Naive thymus-derived CD4-positive, alpha-beta T cell (primary cell): ENCODE data around the gene ANO4. TPM values are rescaled to one million over a fixed set of nuclear protein-coding genes. Genes with fewer than 3 reads are reported as not detected.

Source experiments
- ATAC-seq: fragments of 150-1000 bp; cut with Tn5 transposase; 2 replicates; pipeline ENCODE4 v1.10.0; 2021; ENCODE audit warnings: mild to moderate bottlenecking, moderate library complexity
- CTCF ChIA-PET: fragments of 350-600 bp; sonication (Branson Sonifier 250); formaldehyde crosslinking; loops from one replicate; lab custom pipeline; 2021; ENCODE audit warnings: antibody characterized with exemption; lab: Charles Lee
- POLR2A ChIA-PET: fragments of 350-600 bp; sonication (Branson Sonifier 250); formaldehyde crosslinking; loops from one replicate; lab custom pipeline; 2021; ENCODE audit warnings: antibody characterized with exemption, inconsistent platforms; lab: Charles Lee
- DNase-seq, 9 donors: peaks; one replicate each; pipeline versions ENCODE4 v3.0.0 to v3.0.0-alpha.2; 2020 to 2022; ENCODE audit warnings: mixed read lengths in 1 of 9
- H3K27ac ChIP-seq: one replicate; pipeline ENCODE4 v1.7.0; 2013; ENCODE audit warnings: mild to moderate bottlenecking, low read depth, low read length, moderate library complexity
- H3K27me3 ChIP-seq, 2 donors: one replicate each; pipeline ENCODE4 v1.7.0; 2013; ENCODE audit warnings: low read length in 2 of 2, mild to moderate bottlenecking in 2 of 2, moderate library complexity in 2 of 2; ENCODE audit not compliant: control insufficient read depth in 2 of 2, insufficient read depth in 2 of 2
- H3K36me3 ChIP-seq, 3 experiments: 1 replicate in 2 of 3; 2 replicates in 1 of 3; pipeline ENCODE4 v1.7.0; 2013; ENCODE audit warnings: low read length in 3 of 3, mild to moderate bottlenecking in 3 of 3, moderate library complexity in 1 of 3; ENCODE audit not compliant: insufficient read depth in 3 of 3, control insufficient read depth in 2 of 3
- H3K4me1 ChIP-seq, 2 donors: one replicate each; pipeline ENCODE4 v1.7.0; 2013; ENCODE audit warnings: low read length in 2 of 2, mild to moderate bottlenecking in 2 of 2, moderate library complexity in 1 of 2; ENCODE audit not compliant: control insufficient read depth in 2 of 2, insufficient read depth in 2 of 2
- H3K4me3 ChIP-seq: 2 replicates; pipeline ENCODE4 v1.7.0; 2013; ENCODE audit warnings: mild to moderate bottlenecking, low read length
- H3K9me3 ChIP-seq, 3 experiments: 1 replicate in 2 of 3; 2 replicates in 1 of 3; pipeline ENCODE4 v1.7.0; 2013; ENCODE audit warnings: low read length in 3 of 3; ENCODE audit not compliant: control insufficient read depth in 2 of 3
- H3K27ac Mint-ChIP-seq, 9 donors: one replicate each; pipeline ENCODE4 v1.8.0; 2020 to 2022; ENCODE audit warnings: mixed read lengths in 9 of 9, mild to moderate bottlenecking in 8 of 9, moderate library complexity in 5 of 9, inconsistent platforms in 2 of 9
- H3K27me3 Mint-ChIP-seq, 5 donors: one replicate each; pipeline ENCODE4 v1.8.0; 2021 to 2022; ENCODE audit warnings: mixed read lengths in 5 of 5, mild to moderate bottlenecking in 1 of 5
- H3K36me3 Mint-ChIP-seq, 5 donors: one replicate each; pipeline ENCODE4 v1.8.0; 2020 to 2022; ENCODE audit warnings: mixed read lengths in 5 of 5, mild to moderate bottlenecking in 3 of 5, inconsistent platforms in 1 of 5
- H3K4me1 Mint-ChIP-seq, 7 donors: one replicate each; pipeline ENCODE4 v1.8.0; 2020 to 2022; ENCODE audit warnings: mixed read lengths in 7 of 7, mild to moderate bottlenecking in 3 of 7, inconsistent platforms in 1 of 7
- H3K4me3 Mint-ChIP-seq, 10 donors: one replicate each; pipeline ENCODE4 v1.8.0; 2020 to 2022; ENCODE audit warnings: mild to moderate bottlenecking in 10 of 10, mixed read lengths in 10 of 10, moderate library complexity in 6 of 10, inconsistent platforms in 2 of 10
- H3K9me3 Mint-ChIP-seq, 11 donors: one replicate each; pipeline ENCODE4 v1.8.0; 2020 to 2022; ENCODE audit warnings: mixed read lengths in 11 of 11, mild to moderate bottlenecking in 4 of 11, inconsistent platforms in 1 of 11, moderate library complexity in 1 of 11
- intact Hi-C, 2 donors: fragments of 100-400 bp; cut with micrococcal nuclease; formaldehyde crosslinking; loops; one replicate each; pipeline ENCODE4 v1.15.1; 2023
- polyA plus RNA-seq, 2 donors: library from polyadenylated mRNA; unstranded; fragments of 300-500 nt; fragmentation: Illumina TruSeq; gene quantifications; one replicate each; pipeline ENCODE4 v1.2.3, GENCODE V29; 2021
- total RNA-seq, 6 experiments: library from RNA in 5 of 6; stranded (reverse) in 5 of 6; gene quantifications; 1 replicate in 5 of 6; 2 replicates in 1 of 6; pipeline ENCODE4 v1.2.3 and lab custom pipeline; 2021 to 2026

Gene ANO4
- total and polyA plus RNA-seq, 7 experiments from 2014 or later, result not detected

DNA sequence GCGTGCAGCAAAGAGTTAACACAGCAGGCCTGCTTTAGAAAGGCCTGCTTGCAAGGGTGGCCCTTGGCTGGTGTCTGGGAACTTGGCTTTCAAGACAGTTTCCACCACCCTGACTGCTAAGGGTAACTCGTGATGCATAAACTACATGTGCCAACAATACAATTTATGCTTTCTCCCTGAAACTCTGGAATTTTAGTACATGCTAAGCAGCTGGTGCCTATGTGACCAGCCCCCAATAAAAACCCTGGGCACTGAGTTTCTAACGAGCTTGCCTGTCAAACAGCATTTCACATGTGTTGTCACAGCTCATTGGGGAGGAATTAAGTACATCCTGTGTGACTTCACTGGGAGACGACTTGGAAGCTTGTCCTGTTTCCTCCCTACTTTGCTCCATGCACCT lies 282.3 kb downstream of the ANO4 start:
- Histone ChIP-seq H3K27me3 (no peaks in the 10 kb centered on the region), H3K27ac (no peak overlapping the region), H3K9me3 (no peaks in the 10 kb centered on the region), H3K4me1 (no peaks in the 10 kb centered on the region), H3K36me3 (no peaks in the 10 kb centered on the region), H3K4me3 (no peak overlapping the region)
- H3K9me3 Mint-ChIP-seq, result peaks cover 0 to 10% (median 0%) of the 10 kb centered on the region in 11 donors
- no peaks in the 10 kb centered on the region for H3K36me3 Mint-ChIP-seq
- peaks cover 0 to 20% (median 0%) of the 10 kb centered on the region in 7 donors for H3K4me1 Mint-ChIP-seq
- no peak overlapping the region for H3K4me3 Mint-ChIP-seq
- ChIA-PET POLR2A (no interaction called here), CTCF (no interaction called here)
- no peaks in the 10 kb centered on the region for H3K27me3 Mint-ChIP-seq
- H3K27ac Mint-ChIP-seq, result no peak overlapping the region
- intact Hi-C loops, result no loop called here
- ATAC-seq (no peak), DNase-seq (no peak)

DNA sequence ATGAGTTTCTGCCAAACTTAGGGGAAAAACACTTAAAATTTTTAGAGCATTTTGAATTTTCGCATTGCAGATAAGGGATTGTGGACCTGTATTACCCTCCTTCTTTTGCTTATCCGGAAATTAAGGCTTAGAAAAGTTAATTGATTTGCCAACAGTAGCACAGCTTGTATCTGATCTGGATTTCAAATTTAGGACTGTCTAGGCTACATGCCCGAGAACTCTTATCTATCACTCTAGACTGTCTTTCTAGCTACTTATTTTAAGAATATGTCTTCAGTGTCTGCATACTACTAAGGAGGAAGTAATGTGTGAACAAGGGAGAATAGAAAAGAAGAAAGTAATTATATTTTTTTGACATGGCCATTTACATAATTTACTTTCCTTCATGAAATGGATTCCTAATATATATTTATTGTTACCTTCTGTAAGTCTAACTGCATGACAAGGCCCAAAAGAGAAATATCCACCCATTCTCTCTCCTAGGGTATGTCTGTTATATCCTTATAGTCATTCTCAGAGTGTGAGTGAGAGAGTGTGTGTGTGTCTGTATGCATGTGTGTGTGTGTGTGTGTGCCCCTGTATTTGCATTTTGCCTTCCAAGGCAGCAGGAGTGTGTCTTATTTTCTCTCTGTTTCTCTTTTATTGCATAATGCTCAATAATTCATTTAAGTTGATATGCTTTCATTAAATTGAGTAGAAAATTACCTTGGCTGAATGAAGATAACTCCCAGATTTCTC lies 283.4 kb downstream of the ANO4 start:
- ChIA-PET POLR2A (no interaction called here), CTCF (no interaction called here)
- Mint-ChIP-seq H3K27me3 (peaks cover 0 to 7% (median 2%) of the 10 kb centered on the region in 5 donors), H3K9me3 (peaks cover 0 to 9% (median 4%) of the 10 kb centered on the region in 11 donors), H3K4me3 (no peak overlapping the region), H3K27ac (no peak overlapping the region), H3K4me1 (peaks cover 0 to 20% (median 0%) of the 10 kb centered on the region in 7 donors), H3K36me3 (peaks cover 0 to 4% (median 0%) of the 10 kb centered on the region in 5 donors)
- ATAC-seq (no peak), DNase-seq (no peak)
- Histone ChIP-seq H3K9me3 (no peaks in the 10 kb centered on the region), H3K4me1 (no peaks in the 10 kb centered on the region), H3K4me3 (no peak overlapping the region), H3K27ac (no peak overlapping the region), H3K36me3 (no peaks in the 10 kb centered on the region), H3K27me3 (no peaks in the 10 kb centered on the region)
- intact Hi-C loops, result no loop called here

DNA sequence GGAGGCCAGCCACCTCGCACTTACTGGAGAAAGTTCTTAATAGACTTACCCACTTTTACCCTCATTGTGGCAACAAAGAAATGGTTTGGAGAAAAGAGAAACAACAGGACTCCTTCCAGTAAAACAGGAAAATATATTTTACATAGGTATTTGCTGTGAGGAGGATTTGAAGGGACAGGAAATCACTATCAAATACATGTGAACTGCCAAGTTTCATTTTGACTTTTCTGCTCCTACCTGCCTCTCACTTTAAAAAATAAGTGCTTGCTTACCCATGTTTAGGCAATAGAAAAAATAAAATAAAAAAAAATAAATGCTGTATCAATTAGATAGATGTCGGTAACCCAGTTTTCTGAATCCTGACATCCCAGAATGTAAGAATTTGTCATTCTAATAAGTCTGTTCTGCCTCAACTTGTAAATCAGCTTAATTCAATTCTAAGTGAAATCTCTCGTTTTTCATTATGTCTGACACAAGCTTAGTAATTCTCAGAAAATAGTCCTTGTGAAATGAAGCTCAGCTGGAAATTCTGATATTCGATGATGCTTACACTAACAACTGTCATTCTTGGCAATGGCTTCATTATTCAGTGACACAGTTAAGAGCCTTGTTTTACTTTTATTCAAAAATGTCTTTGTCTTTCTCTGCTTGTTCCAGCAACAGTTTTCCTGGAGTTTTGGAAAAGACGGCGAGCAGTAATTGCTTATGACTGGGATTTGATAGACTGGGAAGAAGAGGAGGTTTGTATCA lies 284.1 kb downstream of the ANO4 start:
- CTCF ChIA-PET, result interaction anchor here (0.6 kb wide), 1 partner anchor 1768 kb away, joined by 3 read pairs; no protein-coding TSS in a partner anchor
- intact Hi-C loops, result no loop called here
- DNase-seq (no peak), ATAC-seq (no peak)
- Mint-ChIP-seq H3K27ac (no peak overlapping the region), H3K4me3 (no peak overlapping the region), H3K36me3 (peaks cover 0 to 4% (median 0%) of the 10 kb centered on the region in 5 donors), H3K9me3 (peaks cover 0 to 7% (median 2%) of the 10 kb centered on the region in 11 donors), H3K4me1 (peaks cover 0 to 20% (median 0%) of the 10 kb centered on the region in 7 donors), H3K27me3 (peaks cover 0 to 7% (median 4%) of the 10 kb centered on the region in 5 donors)
- POLR2A ChIA-PET, result no interaction called here
- no peak overlapping the region for H3K27ac ChIP-seq
- H3K4me3 ChIP-seq, result no peak overlapping the region
- H3K4me1 ChIP-seq, result no peaks in the 10 kb centered on the region
- H3K27me3 ChIP-seq, result no peaks in the 10 kb centered on the region
- H3K9me3 ChIP-seq, result no peaks in the 10 kb centered on the region
- H3K36me3 ChIP-seq, result no peaks in the 10 kb centered on the region

DNA sequence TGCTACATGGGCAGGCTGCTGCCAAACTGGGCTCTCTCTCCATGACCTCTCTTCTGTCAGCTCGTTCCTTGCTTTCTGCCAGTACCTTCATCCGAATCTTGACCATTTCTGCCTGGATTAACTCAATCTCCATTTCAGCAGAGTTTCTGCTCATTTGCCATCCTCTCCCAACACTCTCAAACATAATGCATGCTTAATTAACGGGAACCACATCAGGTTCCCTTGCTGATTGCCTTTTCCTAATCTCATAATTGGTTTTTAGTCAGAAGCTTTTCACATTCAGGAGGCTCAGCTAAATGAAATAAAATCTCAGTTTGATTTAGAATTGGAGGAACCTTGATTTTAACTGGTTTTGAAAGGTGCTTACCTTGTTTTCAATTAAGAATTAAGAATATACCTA lies 288.1 kb downstream of the ANO4 start:
- Histone ChIP-seq H3K4me3 (no peak overlapping the region), H3K27ac (no peak overlapping the region), H3K36me3 (no peaks in the 10 kb centered on the region), H3K9me3 (no peaks in the 10 kb centered on the region), H3K27me3 (no peaks in the 10 kb centered on the region), H3K4me1 (no peaks in the 10 kb centered on the region)
- ChIA-PET POLR2A (no interaction called here), CTCF (no interaction called here)
- Mint-ChIP-seq H3K27ac (no peak overlapping the region), H3K36me3 (peaks cover 0 to 4% (median 0%) of the 10 kb centered on the region in 5 donors), H3K27me3 (peaks cover 4 to 13% (median 9%) of the 10 kb centered on the region in 5 donors), H3K4me3 (no peak overlapping the region), H3K9me3 (peaks cover 0 to 7% (median 5%) of the 10 kb centered on the region in 11 donors), H3K4me1 (peaks cover 0 to 23% (median 0%) of the 10 kb centered on the region in 7 donors)
- intact Hi-C loops, result loop anchor here in 1 of 2 donors (1.0 kb wide), 1 partner anchor 22 kb away; no protein-coding TSS in a partner anchor
- no peak for DNase-seq
- ATAC-seq, result no peak

DNA sequence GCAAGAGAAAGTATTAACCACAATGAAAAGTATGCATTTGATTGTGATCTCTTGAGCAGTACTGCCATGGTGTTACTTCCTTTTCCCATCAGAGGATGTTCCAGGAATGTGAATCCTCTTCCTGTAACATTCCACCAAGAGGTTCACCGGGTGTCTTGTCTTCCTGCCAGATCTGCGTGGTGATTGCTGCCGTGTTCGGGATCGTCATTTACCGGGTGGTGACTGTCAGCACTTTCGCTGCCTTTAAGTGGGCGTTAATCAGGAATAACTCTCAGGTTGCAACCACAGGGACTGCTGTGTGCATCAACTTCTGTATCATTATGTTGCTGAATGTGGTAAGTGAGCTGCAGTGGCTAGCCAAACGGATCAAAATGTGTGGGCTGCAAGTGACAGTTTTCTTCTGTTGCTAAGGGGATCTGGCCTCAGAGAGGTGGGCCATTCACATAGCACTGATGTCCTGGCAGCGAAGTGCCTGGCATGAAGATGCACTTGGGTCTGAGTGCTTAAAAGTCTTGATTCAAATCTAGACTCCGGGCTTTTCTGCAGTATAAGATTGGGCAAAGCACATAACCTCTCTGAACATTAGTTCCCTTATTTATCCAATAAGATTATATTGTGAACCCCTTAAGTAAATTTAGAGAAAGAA lies 292.0 kb downstream of the ANO4 start:
- no peak overlapping the region for H3K27ac ChIP-seq
- H3K9me3 ChIP-seq, result no peaks in the 10 kb centered on the region
- no peaks in the 10 kb centered on the region for H3K27me3 ChIP-seq
- H3K36me3 ChIP-seq, result no peaks in the 10 kb centered on the region
- H3K4me1 ChIP-seq, result no peaks in the 10 kb centered on the region
- Mint-ChIP-seq H3K27me3 (peaks cover 4 to 21% (median 11%) of the 10 kb centered on the region in 5 donors), H3K4me1 (peaks cover 0 to 3% (median 0%) of the 10 kb centered on the region in 7 donors), H3K36me3 (peaks cover 0 to 4% (median 0%) of the 10 kb centered on the region in 5 donors), H3K27ac (no peak overlapping the region), H3K4me3 (peak overlapping the region in 1 of 10 donors; percentile 15), H3K9me3 (peaks cover 0 to 9% (median 4%) of the 10 kb centered on the region in 11 donors)
- ChIA-PET CTCF (no interaction called here), POLR2A (no interaction called here)
- intact Hi-C loops, result no loop called here
- H3K4me3 ChIP-seq, result no peak overlapping the region
- DNase-seq (no peak), ATAC-seq (no peak)

DNA sequence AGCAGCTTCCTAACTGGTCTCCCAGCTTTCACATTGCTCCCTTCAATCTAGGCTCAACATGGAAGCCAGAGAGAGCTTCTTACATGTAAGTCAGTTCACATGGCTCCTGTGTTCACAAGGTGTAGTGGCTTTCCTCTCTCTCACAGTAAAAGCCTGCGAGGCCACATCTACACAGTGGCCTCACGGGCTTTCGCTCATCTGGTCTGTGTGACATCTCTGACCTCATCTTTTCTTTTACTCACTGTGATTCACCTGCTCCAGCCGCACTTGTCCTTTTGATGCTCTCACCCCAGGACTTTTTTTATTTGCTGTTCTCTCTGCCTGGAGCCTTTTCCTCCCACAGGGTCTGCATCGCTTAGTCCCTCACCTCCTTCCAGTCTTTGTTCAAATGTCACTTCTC lies 293.3 kb downstream of the ANO4 start:
- Mint-ChIP-seq H3K36me3 (no peaks in the 10 kb centered on the region), H3K27ac (no peak overlapping the region), H3K27me3 (peaks cover 3 to 16% (median 9%) of the 10 kb centered on the region in 5 donors), H3K9me3 (peaks cover 0 to 6% (median 2%) of the 10 kb centered on the region in 11 donors), H3K4me1 (peaks cover 0 to 3% (median 0%) of the 10 kb centered on the region in 7 donors), H3K4me3 (no peak overlapping the region)
- POLR2A ChIA-PET, result no interaction called here
- Histone ChIP-seq H3K27ac (no peak overlapping the region), H3K27me3 (no peaks in the 10 kb centered on the region), H3K4me3 (no peak overlapping the region), H3K4me1 (no peaks in the 10 kb centered on the region), H3K9me3 (no peaks in the 10 kb centered on the region), H3K36me3 (no peaks in the 10 kb centered on the region)
- DNase-seq (no peak), ATAC-seq (no peak)
- CTCF ChIA-PET, result no interaction called here
- intact Hi-C loops, result no loop called here
